ENCODE data around the gene TLX3. TPM values are rescaled to one million over a fixed set of nuclear protein-coding genes. Genes with fewer than 3 reads are reported as not detected.

TLX3 gene
- total and polyA plus RNA-seq, 2 of the 4 experiments (the other 2 are of a cell fraction): not detected

DNA sequence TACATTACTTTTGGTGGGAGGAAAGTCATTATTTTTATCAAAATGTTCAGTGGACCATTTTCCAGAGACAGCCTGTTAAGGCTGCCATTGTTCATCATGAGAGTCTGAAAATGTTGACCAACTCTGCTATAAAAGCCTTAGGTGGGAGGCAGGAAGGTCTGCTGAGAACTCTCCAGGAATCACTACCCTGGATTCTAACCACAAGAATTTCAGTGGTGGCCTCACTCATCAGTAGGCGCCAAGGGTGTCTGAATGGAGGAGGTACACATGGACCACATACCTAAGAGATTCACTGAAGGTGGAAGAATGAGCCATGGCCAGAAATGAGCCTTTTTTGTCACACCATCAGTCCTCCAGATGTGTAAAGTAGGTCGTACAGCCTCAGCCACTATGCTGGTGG, 21.0 kb upstream of the TLX3 start:
- TF ChIP-seq, protein P1, sequence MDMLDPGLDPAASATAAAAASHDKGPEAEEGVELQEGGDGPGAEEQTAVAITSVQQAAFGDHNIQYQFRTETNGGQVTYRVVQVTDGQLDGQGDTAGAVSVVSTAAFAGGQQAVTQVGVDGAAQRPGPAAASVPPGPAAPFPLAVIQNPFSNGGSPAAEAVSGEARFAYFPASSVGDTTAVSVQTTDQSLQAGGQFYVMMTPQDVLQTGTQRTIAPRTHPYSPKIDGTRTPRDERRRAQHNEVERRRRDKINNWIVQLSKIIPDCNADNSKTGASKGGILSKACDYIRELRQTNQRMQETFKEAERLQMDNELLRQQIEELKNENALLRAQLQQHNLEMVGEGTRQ (IDR thresholded peaks at IDR 0.05; ENCODE audit: low read depth, low read length): no peak
- no peak for TF ChIP-seq RCOR1 (IDR thresholded peaks at IDR 0.05; ENCODE audit: insufficient replicate concordance, low read length)
- TF ChIP-seq NFE2L2 (IDR thresholded peaks at IDR 0.05; ENCODE audit: low read depth, low read length): no peak
- no peak for TF ChIP-seq MAFK (IDR thresholded peaks at IDR 0.05; ENCODE audit: low read depth, low read length)
- TF ChIP-seq, protein P2, sequence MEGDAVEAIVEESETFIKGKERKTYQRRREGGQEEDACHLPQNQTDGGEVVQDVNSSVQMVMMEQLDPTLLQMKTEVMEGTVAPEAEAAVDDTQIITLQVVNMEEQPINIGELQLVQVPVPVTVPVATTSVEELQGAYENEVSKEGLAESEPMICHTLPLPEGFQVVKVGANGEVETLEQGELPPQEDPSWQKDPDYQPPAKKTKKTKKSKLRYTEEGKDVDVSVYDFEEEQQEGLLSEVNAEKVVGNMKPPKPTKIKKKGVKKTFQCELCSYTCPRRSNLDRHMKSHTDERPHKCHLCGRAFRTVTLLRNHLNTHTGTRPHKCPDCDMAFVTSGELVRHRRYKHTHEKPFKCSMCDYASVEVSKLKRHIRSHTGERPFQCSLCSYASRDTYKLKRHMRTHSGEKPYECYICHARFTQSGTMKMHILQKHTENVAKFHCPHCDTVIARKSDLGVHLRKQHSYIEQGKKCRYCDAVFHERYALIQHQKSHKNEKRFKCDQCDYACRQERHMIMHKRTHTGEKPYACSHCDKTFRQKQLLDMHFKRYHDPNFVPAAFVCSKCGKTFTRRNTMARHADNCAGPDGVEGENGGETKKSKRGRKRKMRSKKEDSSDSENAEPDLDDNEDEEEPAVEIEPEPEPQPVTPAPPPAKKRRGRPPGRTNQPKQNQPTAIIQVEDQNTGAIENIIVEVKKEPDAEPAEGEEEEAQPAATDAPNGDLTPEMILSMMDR (conservative IDR thresholded peaks at IDR 0.05; ENCODE audit: low read depth, low read length): no peak
- no peak for TF ChIP-seq RAD21 (IDR thresholded peaks at IDR 0.05; ENCODE audit: low read length)
- no peak for TF ChIP-seq FOS (IDR thresholded peaks at IDR 0.05; ENCODE audit: low read depth, low read length)
- TF ChIP-seq CEBPB (IDR thresholded peaks at IDR 0.05; ENCODE audit: low read depth, low read length): no peak
- TF ChIP-seq POLR2A (IDR thresholded peaks at IDR 0.05; ENCODE audit: low read depth, low read length): no peak
- TF ChIP-seq MXI1 (IDR thresholded peaks at IDR 0.05; ENCODE audit: borderline replicate concordance, low read depth, low read length): no peak
- no peak for TF ChIP-seq SMC3 (IDR thresholded peaks at IDR 0.05; ENCODE audit: low read depth, low read length)
- TF ChIP-seq BHLHE40 (IDR thresholded peaks at IDR 0.05; ENCODE audit: low read depth, low read length): no peak
- TF ChIP-seq CHD1 (IDR thresholded peaks at IDR 0.05; ENCODE audit: low read depth, low read length): no peak
- TF ChIP-seq, protein P3, sequence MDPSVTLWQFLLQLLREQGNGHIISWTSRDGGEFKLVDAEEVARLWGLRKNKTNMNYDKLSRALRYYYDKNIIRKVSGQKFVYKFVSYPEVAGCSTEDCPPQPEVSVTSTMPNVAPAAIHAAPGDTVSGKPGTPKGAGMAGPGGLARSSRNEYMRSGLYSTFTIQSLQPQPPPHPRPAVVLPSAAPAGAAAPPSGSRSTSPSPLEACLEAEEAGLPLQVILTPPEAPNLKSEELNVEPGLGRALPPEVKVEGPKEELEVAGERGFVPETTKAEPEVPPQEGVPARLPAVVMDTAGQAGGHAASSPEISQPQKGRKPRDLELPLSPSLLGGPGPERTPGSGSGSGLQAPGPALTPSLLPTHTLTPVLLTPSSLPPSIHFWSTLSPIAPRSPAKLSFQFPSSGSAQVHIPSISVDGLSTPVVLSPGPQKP (IDR thresholded peaks at IDR 0.05; ENCODE audit: borderline replicate concordance, low read depth, low read length): no peak
- no peak for TF ChIP-seq MAZ (IDR thresholded peaks at IDR 0.05; ENCODE audit: borderline replicate concordance, low read depth, low read length)
- no peak for TF ChIP-seq RFX5 (IDR thresholded peaks at IDR 0.05; ENCODE audit: low read depth, low read length)
- Histone ChIP-seq H3K23ac (ENCODE audit: low read depth, low read length) (no peak overlapping the region), H3K4me3 (ENCODE audit: insufficient read depth, low read depth, low read length) (no peak overlapping the region), H3K27ac (ENCODE audit: insufficient read depth, low read length) (no peak overlapping the region), H2AFZ (replicated peaks; ENCODE audit: low read length, poor library complexity) (no peak overlapping the region), H2BK5ac (ENCODE audit: low read depth, low read length, poor library complexity, severe bottlenecking) (no peak overlapping the region), H4K8ac (ENCODE audit: low read depth in 2 of 2, low read length in 2 of 2) (no peak overlapping the region), H2BK20ac (ENCODE audit: low read depth, low read length) (no peak overlapping the region), H3K9me3 (ENCODE audit: control insufficient read depth, insufficient read depth, low read length) (no peaks in the 10 kb centered on the region), H2BK15ac (ENCODE audit: low read depth, low read length) (no peak overlapping the region), H3K27me3 (ENCODE audit: control insufficient read depth, insufficient read depth, low read length) (no peaks in the 10 kb centered on the region), H4K91ac (ENCODE audit: insufficient read depth, low read depth, low read length) (no peak overlapping the region), H2BK120ac (ENCODE audit: low read depth, low read length) (no peak overlapping the region), H3K14ac (replicated peaks; ENCODE audit: low read depth, low read length) (no peak overlapping the region), H3K4ac (ENCODE audit: low read depth, low read length) (no peak overlapping the region), H3K18ac (ENCODE audit: low read depth, low read length) (no peak overlapping the region), H3K79me1 (ENCODE audit: low read depth in 1 of 2, low read length in 2 of 2) (no peaks in the 10 kb centered on the region), H3K56ac (ENCODE audit: extremely low read depth, insufficient read depth, low read length) (no peak overlapping the region), H3K9ac (ENCODE audit: low read depth, low read length) (no peak overlapping the region), H3K9me1 (ENCODE audit: insufficient read depth, low read length) (no peaks in the 10 kb centered on the region), H4K5ac (ENCODE audit: low read depth, low read length) (no peak overlapping the region), H2AK5ac (ENCODE audit: low read depth, low read length) (no peak overlapping the region), H3K4me1 (ENCODE audit: control insufficient read depth, insufficient read depth, low read length) (no peaks in the 10 kb centered on the region), H2AK9ac (replicated peaks; ENCODE audit: low read depth, low read length, poor library complexity) (no peak overlapping the region), H3K36me3 (ENCODE audit: control insufficient read depth, insufficient read depth, low read length) (0 out of 2 replicates have a peak, but pooled peaks cover 2% of the 10 kb centered on the region), H4K20me1 (ENCODE audit: insufficient read depth, low read length) (no peaks in the 10 kb centered on the region), H3K4me2 (ENCODE audit: low read depth, low read length) (no peak overlapping the region)
- intact Hi-C loops (cut with micrococcal nuclease): no loop called here
- no peak for DNase-seq
- WGBS, 2 experiments (ENCODE audit: extremely low coverage in 2 of 2, insufficient read length in 1 of 2): no CpG with 5 or more reads among the region's 2 CpGs
- dilution Hi-C loops (cut with HindIII; ENCODE audit: low sequenced_read_pairs, unreplicated experiment): no loop called here
- ChIA-PET CTCF (no interaction called here), POLR2A (ENCODE audit: unreplicated experiment) (no interaction called here)
- no TSS peak for BruUV-seq (replicated peaks)
- in situ Hi-C loops (cut with MboI; ENCODE audit: low sequenced_read_pairs): no loop called here
- ATAC-seq (ENCODE audit: low read depth): no peak
